Measurements from ENCODE around the gene CYSLTR1. TPM values are rescaled to one million over a fixed set of nuclear protein-coding genes. Genes with fewer than 3 reads are reported as not detected.

CYSLTR1 gene
- total RNA-seq, 1 donor from 2014 or later: 1.2 TPM

Other genes starting within 250 kb of the CYSLTR1 start
- 90.8 TPM for gene PGK1, start 223.4 kb downstream of the CYSLTR1 start, total RNA-seq
- gene TAF9B, start 188.0 kb downstream of the CYSLTR1 start, total RNA-seq: 46.3 TPM